Activated naive CD4-positive, alpha-beta T cell treated with anti-CD3 and anti-CD28 coated beads, Interleukin-2, amount 10 ng/mL, durations not matched to agents 7 days and 5 days (primary cell): Measurements from ENCODE around the gene URAD.
"Not testable (repeated sequence)": the region's sequence is repeated elsewhere in the genome, so short reads cannot be mapped to it uniquely, and the experiment has no call there.

Source experiments
- CTCF ChIA-PET: fragments of 350-600 bp; sonication (Branson Sonifier 250); formaldehyde crosslinking; loops from one replicate; lab custom pipeline; 2021; ENCODE audit warnings: antibody characterized with exemption; lab: Charles Lee
- DNase-seq: peaks from one replicate; pipeline ENCODE4 v3.0.0-alpha.2; 2020
- H3K27ac Mint-ChIP-seq: one replicate; pipeline ENCODE4 v1.8.0; 2021; ENCODE audit warnings: mild to moderate bottlenecking, moderate library complexity, mixed read lengths
- H3K27me3 Mint-ChIP-seq: one replicate; pipeline ENCODE4 v1.8.0; 2021; ENCODE audit warnings: mild to moderate bottlenecking, mixed read lengths
- H3K36me3 Mint-ChIP-seq: one replicate; pipeline ENCODE4 v1.8.0; 2021; ENCODE audit warnings: mixed read lengths
- H3K4me1 Mint-ChIP-seq: one replicate; pipeline ENCODE4 v1.8.0; 2021; ENCODE audit warnings: mixed read lengths
- H3K4me3 Mint-ChIP-seq: one replicate; pipeline ENCODE4 v1.8.0; 2021; ENCODE audit warnings: mild to moderate bottlenecking, moderate library complexity, mixed read lengths
- H3K9me3 Mint-ChIP-seq: one replicate; pipeline ENCODE4 v1.8.0; 2021; ENCODE audit warnings: mixed read lengths

The URAD gene, protein sequence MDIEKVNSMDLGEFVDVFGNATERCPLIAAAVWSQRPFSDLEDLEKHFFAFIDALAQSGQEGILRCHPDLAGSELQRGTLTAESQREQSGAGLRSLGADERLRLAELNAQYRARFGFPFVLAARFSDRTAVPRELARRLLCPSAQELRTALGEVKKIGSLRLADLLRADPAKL

GRCh38 chr13:27988520-27988919, at the start of gene URAD:
TSS of gene URAD (minus strand) at chr13:27988693. CDS start at chr13:27988637, 56 bp downstream.
- H3K4me3 Mint-ChIP-seq = no peak within 1 kb of the TSS
- H3K27ac Mint-ChIP-seq = no peak within 1 kb of the TSS
- H3K27me3 Mint-ChIP-seq = peaks cover 16% of the 10 kb centered on the region
- CTCF ChIA-PET = no interaction called here
- H3K4me1 Mint-ChIP-seq = no peaks in the 10 kb centered on the region
- no peaks in the 10 kb centered on the region for H3K36me3 Mint-ChIP-seq
- no peak for DNase-seq
- no peaks in the 10 kb centered on the region for H3K9me3 Mint-ChIP-seq

DNA sequence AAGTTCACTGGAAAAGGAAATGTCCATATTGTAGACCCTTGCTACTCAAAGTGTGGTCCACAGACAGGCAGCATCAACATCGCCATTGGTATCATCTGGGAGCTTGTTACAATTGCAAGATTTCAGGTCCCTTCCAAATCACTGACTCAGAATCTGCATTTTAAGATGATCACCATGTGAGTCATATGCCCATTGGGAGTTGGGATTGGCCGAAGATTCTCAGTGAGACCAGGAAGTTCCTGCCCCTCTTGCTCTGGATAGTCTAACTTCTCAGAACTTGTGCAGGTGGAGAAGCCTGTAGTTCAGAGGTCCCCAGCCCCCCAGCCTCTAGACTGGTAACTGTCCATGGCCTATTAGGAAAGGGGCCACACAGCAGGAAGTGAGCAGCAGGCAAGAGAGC, 48.9 kb upstream of the URAD start:
- no peak overlapping the region for H3K4me3 Mint-ChIP-seq
- H3K4me1 Mint-ChIP-seq = no peaks in the 10 kb centered on the region
- no peaks in the 10 kb centered on the region for H3K36me3 Mint-ChIP-seq
- CTCF ChIA-PET = no interaction called here
- H3K27me3 Mint-ChIP-seq = peaks cover 14% of the 10 kb centered on the region
- no peaks in the 10 kb centered on the region for H3K9me3 Mint-ChIP-seq
- no peak for DNase-seq
- H3K27ac Mint-ChIP-seq = no peak overlapping the region

GRCh38 chr13:28035146-28035782, 46.8 kb upstream of the URAD start:
- H3K27me3 Mint-ChIP-seq = peaks cover 16% of the 10 kb centered on the region
- no peak for DNase-seq
- no peaks in the 10 kb centered on the region for H3K9me3 Mint-ChIP-seq
- H3K4me1 Mint-ChIP-seq = no peaks in the 10 kb centered on the region
- H3K4me3 Mint-ChIP-seq = no peak overlapping the region
- no peak overlapping the region for H3K27ac Mint-ChIP-seq
- no peaks in the 10 kb centered on the region for H3K36me3 Mint-ChIP-seq
- CTCF ChIA-PET = no interaction called here

- Mint-ChIP-seq H3K27me3 (peaks cover 18% of the 10 kb centered on the region), H3K36me3 (no peaks in the 10 kb centered on the region), H3K9me3 (no peaks in the 10 kb centered on the region), H3K4me3 (no peak overlapping the region), H3K4me1 (no peaks in the 10 kb centered on the region), H3K27ac (no peak overlapping the region)
- CTCF ChIA-PET = no interaction called here
- DNase-seq = no peak
Measured at GRCh38 chr13:28033894-28034655, 45.6 kb upstream of the URAD start.

- H3K4me3 Mint-ChIP-seq, DNase-seq, H3K9me3 Mint-ChIP-seq, H3K27ac Mint-ChIP-seq, H3K36me3 Mint-ChIP-seq, H3K4me1 Mint-ChIP-seq: not testable (repeated sequence)
- CTCF ChIA-PET = interaction anchor here (0.5 kb wide), 1 partner anchor 241 kb away, joined by 4 read pairs; no protein-coding TSS in a partner anchor
- H3K27me3 Mint-ChIP-seq = peaks cover 18% of the 10 kb centered on the region
Measured at GRCh38 chr13:28032438-28032837, 43.9 kb upstream of the URAD start.

DNA sequence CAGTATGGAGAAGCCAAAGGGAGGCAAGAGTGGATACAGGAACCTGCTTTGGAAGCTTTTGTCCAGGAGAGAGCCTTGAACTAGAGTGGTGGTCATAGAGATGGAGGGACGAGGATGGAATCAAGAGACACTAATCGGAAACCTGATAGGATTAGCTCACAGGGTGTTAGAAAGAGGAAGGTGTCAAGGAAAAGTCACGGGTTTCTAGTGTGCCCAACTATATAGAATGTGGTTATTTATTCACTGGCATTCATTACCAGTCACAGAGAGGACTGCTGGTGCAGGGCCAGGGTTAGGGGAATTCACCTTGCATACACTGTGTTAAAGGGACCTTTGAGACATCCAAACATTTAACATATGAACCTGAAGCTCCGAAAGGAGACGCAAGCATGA, 43.4 kb upstream of the URAD start:
- CTCF ChIA-PET = no interaction called here
- no peak for DNase-seq
- H3K4me3 Mint-ChIP-seq = no peak overlapping the region
- H3K27me3 Mint-ChIP-seq = peaks cover 18% of the 10 kb centered on the region
- H3K27ac Mint-ChIP-seq = no peak overlapping the region
- peaks cover 7% of the 10 kb centered on the region for H3K4me1 Mint-ChIP-seq
- H3K9me3 Mint-ChIP-seq = no peaks in the 10 kb centered on the region
- no peaks in the 10 kb centered on the region for H3K36me3 Mint-ChIP-seq

DNA sequence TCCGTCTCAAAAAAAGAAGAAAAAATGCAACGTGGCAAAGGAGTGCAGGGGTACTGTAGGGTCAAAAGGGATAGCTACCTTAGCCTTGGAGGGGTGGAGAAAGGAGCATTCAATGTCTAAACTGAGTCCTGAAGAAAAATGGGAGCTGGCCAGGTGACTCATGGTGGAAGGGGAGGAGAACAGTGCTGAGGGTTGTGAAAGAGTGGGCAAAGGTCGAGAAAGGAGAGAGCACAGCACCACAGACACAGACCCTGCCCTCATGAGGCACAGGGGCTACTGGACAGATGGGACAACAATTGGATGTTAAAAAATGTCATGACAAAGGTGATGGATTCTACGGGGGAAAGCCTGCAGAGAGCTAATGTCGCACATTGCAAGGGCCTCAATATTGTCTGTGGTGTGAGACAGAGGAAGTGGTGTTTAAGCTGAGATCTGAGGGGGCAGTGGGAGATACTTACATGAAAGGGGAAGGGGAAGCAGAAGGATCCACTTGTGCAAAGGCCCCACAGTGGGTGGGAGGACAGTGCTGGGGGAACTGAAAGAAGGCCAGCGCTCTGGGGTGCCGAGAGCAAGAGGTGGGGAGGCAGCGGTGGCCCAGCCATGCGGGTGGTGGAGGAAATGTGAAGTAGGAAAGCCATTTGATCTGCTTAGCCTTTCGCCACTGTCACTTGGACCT, 42.9 kb upstream of the URAD start:
- no peak overlapping the region for H3K4me3 Mint-ChIP-seq
- no peaks in the 10 kb centered on the region for H3K36me3 Mint-ChIP-seq
- H3K4me1 Mint-ChIP-seq = peaks cover 7% of the 10 kb centered on the region
- H3K27ac Mint-ChIP-seq = no peak overlapping the region
- CTCF ChIA-PET = no interaction called here
- peaks cover 18% of the 10 kb centered on the region for H3K27me3 Mint-ChIP-seq
- no peaks in the 10 kb centered on the region for H3K9me3 Mint-ChIP-seq
- DNase-seq = no peak

GRCh38 chr13:28027607-28028364, 39.3 kb upstream of the URAD start:
- DNase-seq = no peak
- no peaks in the 10 kb centered on the region for H3K9me3 Mint-ChIP-seq
- peaks cover 15% of the 10 kb centered on the region for H3K27me3 Mint-ChIP-seq
- no peaks in the 10 kb centered on the region for H3K36me3 Mint-ChIP-seq
- peaks cover 7% of the 10 kb centered on the region for H3K4me1 Mint-ChIP-seq
- H3K27ac Mint-ChIP-seq = no peak overlapping the region
- H3K4me3 Mint-ChIP-seq = no peak overlapping the region
- CTCF ChIA-PET = no interaction called here

- CTCF ChIA-PET = no interaction called here
- no peaks in the 10 kb centered on the region for H3K36me3 Mint-ChIP-seq
- no peak for DNase-seq
- H3K4me3 Mint-ChIP-seq = no peak overlapping the region
- peaks cover 13% of the 10 kb centered on the region for H3K27me3 Mint-ChIP-seq
- peaks cover 7% of the 10 kb centered on the region for H3K4me1 Mint-ChIP-seq
- H3K27ac Mint-ChIP-seq = no peak overlapping the region
- no peaks in the 10 kb centered on the region for H3K9me3 Mint-ChIP-seq
Measured at GRCh38 chr13:28027071-28027470, 38.6 kb upstream of the URAD start.

- H3K27me3 Mint-ChIP-seq = peaks cover 9% of the 10 kb centered on the region
- CTCF ChIA-PET = no interaction called here
- H3K27ac Mint-ChIP-seq = no peak overlapping the region
- DNase-seq = no peak
- H3K9me3 Mint-ChIP-seq = no peaks in the 10 kb centered on the region
- H3K36me3 Mint-ChIP-seq = no peaks in the 10 kb centered on the region
- H3K4me1 Mint-ChIP-seq = peaks cover 7% of the 10 kb centered on the region
- H3K4me3 Mint-ChIP-seq = no peak overlapping the region
Measured at GRCh38 chr13:28026508-28026907, 38.0 kb upstream of the URAD start.

DNA sequence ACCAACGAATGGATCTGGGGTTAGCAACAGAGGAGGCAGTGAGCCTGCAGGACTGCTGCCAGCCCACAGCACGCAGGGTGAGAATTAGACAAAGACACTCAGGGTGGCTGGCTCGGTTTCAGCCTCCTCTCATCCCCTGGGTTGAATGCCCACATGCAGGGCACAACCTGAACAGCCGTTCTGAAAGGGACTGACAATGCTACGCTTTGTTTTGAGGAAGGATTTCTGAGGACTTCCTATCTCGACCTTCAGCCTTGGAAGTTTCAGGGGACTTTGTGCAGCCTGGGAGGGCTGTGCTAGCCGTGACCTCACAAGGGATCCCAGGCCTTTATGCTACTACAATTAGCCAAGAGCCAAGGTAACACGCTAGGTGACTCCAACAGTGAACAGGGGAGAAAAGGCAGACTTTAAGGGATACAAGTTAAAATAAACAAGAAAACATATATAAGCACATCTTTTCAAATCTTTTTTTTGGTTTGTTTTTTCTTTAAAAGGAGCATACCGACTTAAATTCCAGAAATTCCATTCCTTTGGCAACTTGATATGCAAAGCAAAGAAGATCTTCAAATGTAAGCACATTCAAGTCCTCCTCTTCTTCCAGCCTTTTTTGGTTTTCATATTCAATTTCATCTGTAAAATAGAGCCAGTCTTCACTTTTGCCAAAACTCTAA, 34.5 kb upstream of the URAD start:
- Mint-ChIP-seq H3K36me3 (no peaks in the 10 kb centered on the region), H3K27ac (no peak overlapping the region), H3K9me3 (no peaks in the 10 kb centered on the region), H3K27me3 (peaks cover 4% of the 10 kb centered on the region), H3K4me3 (no peak overlapping the region), H3K4me1 (peaks cover 6% of the 10 kb centered on the region)
- CTCF ChIA-PET = no interaction called here
- no peak for DNase-seq

DNA sequence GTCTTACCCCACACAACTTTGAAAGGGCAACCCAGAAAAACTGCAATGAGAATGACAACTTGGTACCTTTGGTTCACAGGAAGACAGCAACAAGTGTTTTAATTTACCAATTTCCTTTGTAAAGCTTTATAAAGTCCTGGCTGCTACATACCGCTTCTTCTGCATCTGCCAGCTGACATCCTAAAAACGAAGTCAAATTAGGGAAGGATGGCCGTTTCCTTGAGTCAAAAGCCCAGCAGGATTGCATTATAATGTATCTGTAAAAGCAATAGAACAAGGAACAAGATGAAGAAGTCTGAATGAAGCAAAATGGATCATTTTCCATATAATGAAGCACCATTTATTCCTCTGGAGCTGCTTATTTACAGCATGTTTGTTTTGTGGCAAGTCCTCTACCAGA, 25.8 kb upstream of the URAD start:
- CTCF ChIA-PET = no interaction called here
- Mint-ChIP-seq H3K27me3 (peaks cover 10% of the 10 kb centered on the region), H3K9me3 (no peaks in the 10 kb centered on the region), H3K4me3 (no peak overlapping the region), H3K4me1 (peaks cover 2% of the 10 kb centered on the region), H3K27ac (no peak overlapping the region), H3K36me3 (no peaks in the 10 kb centered on the region)
- DNase-seq = no peak

DNA sequence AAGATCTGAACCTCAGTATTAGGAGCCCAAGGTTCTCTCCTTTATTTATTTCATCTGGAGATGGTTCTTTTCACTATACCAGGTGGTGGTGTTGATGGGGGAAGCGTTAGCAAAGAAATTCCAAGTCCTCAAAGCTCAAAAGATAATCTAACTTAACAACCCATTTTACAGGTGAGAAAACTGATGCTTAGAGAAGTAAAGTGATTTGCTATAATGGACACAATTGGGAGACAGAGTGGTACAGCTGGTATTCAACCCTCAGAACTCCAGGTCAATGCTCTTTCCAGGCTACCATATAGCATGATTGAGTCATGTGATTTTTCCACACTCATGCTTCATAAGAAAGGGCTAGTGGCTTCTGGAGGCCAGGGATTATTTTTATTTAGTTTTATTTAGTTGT, 25.0 kb upstream of the URAD start:
- Mint-ChIP-seq H3K4me1 (peaks cover 2% of the 10 kb centered on the region), H3K36me3 (no peaks in the 10 kb centered on the region), H3K9me3 (no peaks in the 10 kb centered on the region), H3K27me3 (peaks cover 10% of the 10 kb centered on the region), H3K27ac (no peak overlapping the region), H3K4me3 (no peak overlapping the region)
- DNase-seq = no peak
- CTCF ChIA-PET = no interaction called here
